Tibial nerve (tissue), 3 donors: ENCODE data around the gene WDR27.

Source experiments
- CTCF ChIP-seq, 5 experiments: fragments of 200-600 bp in 3 of 5; fragments of 450-650 bp in 2 of 5; sonication (generic) in 3 of 5; IDR thresholded peaks; one replicate each; pipeline ENCODE4 v1.5.1; 2016 to 2019; ENCODE audit warnings: antibody characterized with exemption in 5 of 5, mild to moderate bottlenecking in 3 of 5, moderate library complexity in 2 of 5
- POLR2A ChIP-seq, 2 donors: fragments of 450-650 bp; IDR thresholded peaks; one replicate each; pipeline ENCODE4 v1.6.1; 2017; ENCODE audit warnings: antibody characterized with exemption in 2 of 2, mild to moderate bottlenecking in 2 of 2, moderate library complexity in 2 of 2

- TF ChIP-seq CTCF (IDR thresholded peaks at IDR 0.05) (no peak), POLR2A (IDR thresholded peaks at IDR 0.05) (no peak)
Observed at GRCh38 chr6:169534039-169534421, 167.8 kb downstream of the WDR27 start.
